ENCODE data around the gene GTSE1.

The GTSE1 gene

GRCh38 chr22:46370584-46371291 is 74.1 kb downstream of the GTSE1 start:
- Mint-ChIP-seq H3K9me3 (peaks cover under 1% of the 10 kb centered on the region), H3K4me1 (peaks cover 29% of the 10 kb centered on the region), H3K27me3 (peaks cover 5% of the 10 kb centered on the region), H3K36me3 (peaks cover 22% of the 10 kb centered on the region), H3K4me3 (no peak overlapping the region), H3K27ac (no peak overlapping the region)
- DNase-seq (ENCODE audit: low spot score in 2 of 2) (no peak), ATAC-seq (ENCODE audit: low read depth) (no peak)

DNA sequence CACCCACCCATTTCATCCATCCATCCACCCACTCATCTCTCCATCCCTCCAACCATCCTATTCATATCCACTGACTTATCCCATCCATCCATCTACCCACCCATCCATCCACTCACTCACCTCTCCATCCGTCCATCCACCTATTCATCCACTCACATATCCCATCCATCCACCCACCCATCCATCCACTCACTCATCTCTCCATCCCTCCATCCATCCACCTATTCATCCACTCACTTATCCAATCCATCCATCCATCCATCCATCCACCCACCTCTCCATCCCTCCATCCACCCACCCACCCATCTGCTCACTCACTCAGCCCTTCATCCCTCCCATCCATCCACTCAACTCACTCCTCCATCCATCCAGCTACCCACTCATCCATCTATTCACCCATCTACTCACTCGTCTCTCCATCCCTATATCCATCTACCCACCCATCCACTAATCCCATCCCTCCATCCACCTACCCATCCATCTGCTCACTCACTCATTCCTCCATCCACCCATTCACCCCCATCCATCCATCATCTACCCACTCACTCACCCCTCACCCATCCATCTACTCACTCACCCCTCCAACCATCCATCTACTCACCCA is 75.1 kb downstream of the GTSE1 start:
- Mint-ChIP-seq H3K4me1 (peaks cover 29% of the 10 kb centered on the region), H3K4me3 (no peak overlapping the region), H3K27me3 (peaks cover 5% of the 10 kb centered on the region), H3K27ac (no peak overlapping the region), H3K36me3 (peaks cover 30% of the 10 kb centered on the region), H3K9me3 (peaks cover 2% of the 10 kb centered on the region)
- DNase-seq (ENCODE audit: low spot score in 2 of 2) (no peak), ATAC-seq (ENCODE audit: low read depth) (no peak)

GRCh38 chr22:46372686-46373085 is 76.0 kb downstream of the GTSE1 start:
- H3K27ac Mint-ChIP-seq = no peak overlapping the region
- H3K4me1 Mint-ChIP-seq = peaks cover 26% of the 10 kb centered on the region
- H3K4me3 Mint-ChIP-seq = no peak overlapping the region
- peaks cover 5% of the 10 kb centered on the region for H3K27me3 Mint-ChIP-seq
- peaks cover 37% of the 10 kb centered on the region for H3K36me3 Mint-ChIP-seq
- DNase-seq (ENCODE audit: low spot score in 2 of 2) (no peak), ATAC-seq (ENCODE audit: low read depth) (no peak)
- H3K9me3 Mint-ChIP-seq = peaks cover 2% of the 10 kb centered on the region

- Mint-ChIP-seq H3K27ac (no peak overlapping the region), H3K9me3 (peaks cover 2% of the 10 kb centered on the region), H3K36me3 (peaks cover 39% of the 10 kb centered on the region), H3K4me3 (no peak overlapping the region), H3K4me1 (peaks cover 25% of the 10 kb centered on the region), H3K27me3 (peaks cover 5% of the 10 kb centered on the region)
- DNase-seq (ENCODE audit: low spot score in 2 of 2) (no peak), ATAC-seq (ENCODE audit: low read depth) (no peak)
Observed at GRCh38 chr22:46373159-46373558, 76.5 kb downstream of the GTSE1 start.

GRCh38 chr22:46373921-46374662 is 77.4 kb downstream of the GTSE1 start:
- Mint-ChIP-seq H3K4me3 (no peak overlapping the region), H3K9me3 (peaks cover 2% of the 10 kb centered on the region), H3K36me3 (peaks cover 42% of the 10 kb centered on the region), H3K27me3 (peaks cover 5% of the 10 kb centered on the region), H3K4me1 (peaks cover 20% of the 10 kb centered on the region), H3K27ac (no peak overlapping the region)
- ATAC-seq (ENCODE audit: low read depth) (no peak), DNase-seq (ENCODE audit: low spot score in 2 of 2) (no peak)

DNA sequence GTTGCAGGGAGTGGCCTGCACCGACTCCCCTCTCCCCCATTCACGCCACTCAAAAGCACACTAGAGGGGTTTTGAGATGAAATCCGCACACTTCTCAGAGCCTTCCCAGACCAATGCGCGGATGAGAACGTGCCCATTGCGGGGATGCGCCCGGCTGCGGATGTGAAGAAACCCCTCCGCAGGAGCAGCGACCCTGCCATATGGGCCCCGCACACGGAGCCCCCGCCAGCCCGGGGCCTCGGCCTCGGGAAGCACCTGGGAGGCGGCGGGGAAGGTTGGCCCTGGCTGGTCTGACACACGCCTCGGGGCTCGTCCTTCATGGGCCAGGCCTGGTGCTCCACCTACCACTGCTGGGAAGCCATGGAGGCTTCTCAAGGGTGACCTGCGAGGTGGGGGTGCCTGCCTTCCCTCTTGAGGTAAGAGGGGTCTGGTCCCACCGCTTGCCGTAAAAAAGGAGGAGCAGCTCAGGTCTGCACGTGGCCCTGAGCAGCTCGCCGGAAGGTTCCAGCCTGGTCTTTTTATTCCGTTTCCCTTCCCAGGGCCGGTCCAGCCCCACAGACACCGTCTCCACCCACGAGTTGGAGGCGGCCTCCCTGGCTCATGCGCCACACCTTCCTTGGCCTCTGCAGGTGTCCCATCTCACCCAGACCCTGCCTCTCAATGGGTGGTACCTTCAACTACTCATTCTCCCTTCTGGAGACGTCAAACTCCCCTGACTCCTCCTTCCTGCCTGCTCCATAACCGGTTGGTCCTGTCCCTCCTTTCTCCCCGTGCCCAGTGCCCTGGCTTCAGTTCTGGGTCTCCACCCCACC is 78.2 kb downstream of the GTSE1 start:
- no peak for ATAC-seq (ENCODE audit: low read depth)
- Mint-ChIP-seq H3K9me3 (peaks cover 2% of the 10 kb centered on the region), H3K4me3 (no peak overlapping the region), H3K27ac (no peak overlapping the region), H3K27me3 (peaks cover 5% of the 10 kb centered on the region), H3K36me3 (peaks cover 42% of the 10 kb centered on the region), H3K4me1 (peaks cover 20% of the 10 kb centered on the region)
- DNase-seq (ENCODE audit: low spot score in 2 of 2) = no peak

GRCh38 chr22:46376111-46376510 is 79.4 kb downstream of the GTSE1 start:
- H3K9me3 Mint-ChIP-seq = peaks cover 2% of the 10 kb centered on the region
- peaks cover 13% of the 10 kb centered on the region for H3K4me1 Mint-ChIP-seq
- H3K36me3 Mint-ChIP-seq = peaks cover 53% of the 10 kb centered on the region
- DNase-seq (ENCODE audit: low spot score in 2 of 2) (no peak), ATAC-seq (ENCODE audit: low read depth) (no peak)
- peaks cover 5% of the 10 kb centered on the region for H3K27me3 Mint-ChIP-seq
- H3K27ac Mint-ChIP-seq = no peak overlapping the region
- H3K4me3 Mint-ChIP-seq = no peak overlapping the region

DNA sequence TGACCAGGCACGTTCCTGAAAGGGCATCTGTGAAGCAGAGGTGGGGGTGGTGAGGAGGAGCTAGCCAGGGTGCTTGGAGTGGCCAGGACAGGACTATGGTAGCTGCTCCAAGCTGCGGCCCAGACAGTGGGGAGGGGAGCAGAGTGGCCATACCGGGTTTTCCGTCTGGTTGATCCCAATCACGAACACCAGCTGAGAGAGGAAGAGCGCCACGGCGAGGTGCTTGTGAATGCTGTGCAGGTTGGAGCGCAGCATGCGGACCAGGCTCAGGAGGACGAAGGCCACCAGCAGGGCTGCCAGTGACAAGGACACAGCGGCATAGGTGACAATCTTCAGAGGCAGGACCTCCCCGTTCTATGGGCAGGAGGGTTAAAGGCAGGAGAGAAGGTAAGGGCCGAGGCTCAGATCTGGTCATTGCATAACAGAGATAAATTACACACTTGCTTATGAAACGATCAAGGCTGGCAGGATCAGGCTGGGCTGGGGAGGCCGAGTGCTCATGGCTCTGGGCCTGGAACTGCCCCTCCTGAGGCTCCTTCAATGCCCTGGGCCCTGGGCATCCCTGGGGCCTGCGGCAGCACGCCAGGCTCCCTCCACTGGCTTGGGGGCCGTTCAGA is 80.3 kb downstream of the GTSE1 start:
- peaks cover 6% of the 10 kb centered on the region for H3K4me1 Mint-ChIP-seq
- peaks cover 2% of the 10 kb centered on the region for H3K9me3 Mint-ChIP-seq
- peaks cover under 1% of the 10 kb centered on the region for H3K27me3 Mint-ChIP-seq
- no peak overlapping the region for H3K27ac Mint-ChIP-seq
- H3K4me3 Mint-ChIP-seq = no peak overlapping the region
- H3K36me3 Mint-ChIP-seq = peaks cover 47% of the 10 kb centered on the region
- DNase-seq (ENCODE audit: low spot score in 2 of 2) = no peak
- no peak for ATAC-seq (ENCODE audit: low read depth)

- H3K9me3 Mint-ChIP-seq = peaks cover 2% of the 10 kb centered on the region
- ATAC-seq (ENCODE audit: low read depth) (no peak), DNase-seq (ENCODE audit: low spot score in 2 of 2) (no peak)
- H3K27me3 Mint-ChIP-seq = no peaks in the 10 kb centered on the region
- H3K27ac Mint-ChIP-seq = no peak overlapping the region
- no peak overlapping the region for H3K4me3 Mint-ChIP-seq
- peaks cover 2% of the 10 kb centered on the region for H3K4me1 Mint-ChIP-seq
- peaks cover 46% of the 10 kb centered on the region for H3K36me3 Mint-ChIP-seq
Observed at GRCh38 chr22:46377525-46378425, 81.1 kb downstream of the GTSE1 start.

GRCh38 chr22:46378426-46379065 is 81.9 kb downstream of the GTSE1 start:
- Mint-ChIP-seq H3K4me3 (no peak overlapping the region), H3K27ac (no peak overlapping the region), H3K27me3 (no peaks in the 10 kb centered on the region), H3K4me1 (peaks cover 2% of the 10 kb centered on the region), H3K9me3 (peaks cover 2% of the 10 kb centered on the region), H3K36me3 (peaks cover 45% of the 10 kb centered on the region)
- DNase-seq (ENCODE audit: low spot score in 2 of 2) (no peak), ATAC-seq (ENCODE audit: low read depth) (no peak)

DNA sequence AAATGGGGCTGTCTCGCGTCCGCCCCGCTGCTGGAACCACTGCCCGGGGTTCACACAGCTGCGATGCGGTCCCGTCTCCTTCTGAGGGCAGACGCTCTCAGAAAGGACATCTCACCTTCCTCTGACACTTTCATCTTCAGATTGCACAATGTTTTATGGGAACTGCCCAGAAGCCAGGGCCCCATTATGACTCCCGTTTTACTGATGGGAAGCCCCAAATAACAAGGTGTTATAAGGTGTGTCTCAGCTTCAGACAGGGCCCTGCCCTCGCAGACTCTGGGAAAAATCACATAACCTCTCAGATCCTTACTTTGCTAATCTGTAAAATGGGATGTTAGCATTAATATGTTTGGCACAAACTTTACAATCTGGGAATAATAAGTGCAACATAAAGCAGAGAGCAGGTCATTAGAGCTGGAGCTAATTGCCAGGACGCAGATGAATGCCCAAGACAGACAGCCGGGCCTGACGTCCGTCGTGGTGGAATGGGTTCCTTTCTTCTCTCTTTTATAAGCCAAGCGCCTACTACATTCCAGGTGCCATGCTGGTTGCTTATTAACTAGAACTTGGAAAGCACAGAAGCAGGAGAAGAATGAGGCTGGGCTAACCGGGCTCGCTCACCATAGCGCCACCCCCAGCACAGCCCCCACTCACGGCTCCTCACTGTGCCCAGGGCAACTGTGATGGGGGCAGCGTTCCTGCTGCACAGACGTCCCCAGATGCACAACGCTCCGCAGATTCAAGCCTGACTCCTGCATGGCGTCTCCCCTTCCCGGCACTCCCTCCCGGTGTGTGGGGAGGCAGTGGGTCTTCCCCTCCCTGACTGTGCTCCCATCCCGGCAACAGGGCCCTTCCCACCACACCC is 82.6 kb downstream of the GTSE1 start:
- peaks cover 2% of the 10 kb centered on the region for H3K9me3 Mint-ChIP-seq
- no peak overlapping the region for H3K4me3 Mint-ChIP-seq
- no peak overlapping the region for H3K27ac Mint-ChIP-seq
- no peaks in the 10 kb centered on the region for H3K27me3 Mint-ChIP-seq
- DNase-seq (ENCODE audit: low spot score in 2 of 2) = no peak
- H3K4me1 Mint-ChIP-seq = peaks cover 2% of the 10 kb centered on the region
- ATAC-seq (ENCODE audit: low read depth) = no peak
- H3K36me3 Mint-ChIP-seq = peaks cover 45% of the 10 kb centered on the region

DNA sequence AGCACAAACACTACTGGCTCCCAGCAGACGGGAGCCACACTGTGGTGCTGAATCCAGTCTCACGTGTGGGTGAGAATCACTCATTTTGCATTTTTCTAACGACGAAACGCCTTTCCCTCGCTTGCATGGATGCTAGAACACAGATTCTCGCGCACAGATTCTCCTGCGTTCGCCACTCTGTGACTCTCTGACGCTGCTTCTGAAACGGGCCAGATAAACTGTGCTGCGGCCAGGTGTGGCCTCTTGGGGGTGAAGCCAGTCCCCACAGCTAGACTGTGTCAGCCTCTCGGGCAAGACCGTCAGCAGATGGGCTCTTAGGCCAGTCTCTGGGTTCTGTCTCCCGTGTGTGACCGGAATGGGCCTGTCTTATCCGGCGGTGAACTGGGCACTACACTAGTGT is 83.4 kb downstream of the GTSE1 start:
- Mint-ChIP-seq H3K4me3 (no peak overlapping the region), H3K27ac (no peak overlapping the region), H3K27me3 (no peaks in the 10 kb centered on the region), H3K36me3 (peaks cover 45% of the 10 kb centered on the region), H3K4me1 (peaks cover 2% of the 10 kb centered on the region), H3K9me3 (peaks cover 2% of the 10 kb centered on the region)
- DNase-seq (ENCODE audit: low spot score in 2 of 2) = no peak
- no peak for ATAC-seq (ENCODE audit: low read depth)

All from memory B cell (primary cell).